GM10847 (cell line): Measurements from ENCODE around the gene CCL1.

Source experiments
- POLR2A ChIP-seq: IDR thresholded peaks from 2 replicates; pipeline ENCODE4 v1.6.1; 2011; ENCODE audit not compliant: insufficient read length; ENCODE audit errors: extremely low read depth

Gene CCL1

GRCh38 chr17:34387566-34387965, 24.5 kb upstream of the CCL1 start:
- TF ChIP-seq POLR2A: no peak

GRCh38 chr17:34386697-34387550, 23.9 kb upstream of the CCL1 start:
- TF ChIP-seq POLR2A: no peak

GRCh38 chr17:34386343-34386696, 23.3 kb upstream of the CCL1 start:
- no peak for TF ChIP-seq POLR2A

GRCh38 chr17:34384822-34385605, 22.0 kb upstream of the CCL1 start:
- no peak for TF ChIP-seq POLR2A

GRCh38 chr17:34384271-34384670, 21.2 kb upstream of the CCL1 start:
- no peak for TF ChIP-seq POLR2A

- no peak for TF ChIP-seq POLR2A
These were observed 20.2 kb upstream of the CCL1 start for GRCh38 chr17:34383216-34383615.

GRCh38 chr17:34382621-34383124, 19.6 kb upstream of the CCL1 start:
- TF ChIP-seq POLR2A: no peak

GRCh38 chr17:34379868-34380267, 16.8 kb upstream of the CCL1 start:
- no peak for TF ChIP-seq POLR2A

GRCh38 chr17:34378664-34379101, 15.7 kb upstream of the CCL1 start:
- no peak for TF ChIP-seq POLR2A

- TF ChIP-seq POLR2A: no peak
These were observed 14.2 kb upstream of the CCL1 start for GRCh38 chr17:34377078-34377823.

- no peak for TF ChIP-seq POLR2A
These were observed 12.5 kb upstream of the CCL1 start for GRCh38 chr17:34375426-34375997.

GRCh38 chr17:34374457-34374856, 11.4 kb upstream of the CCL1 start:
- TF ChIP-seq POLR2A: no peak

- no peak for TF ChIP-seq POLR2A
These were observed 8.5 kb upstream of the CCL1 start for GRCh38 chr17:34371405-34372100.

GRCh38 chr17:34370997-34371395, 8.0 kb upstream of the CCL1 start:
- no peak for TF ChIP-seq POLR2A

GRCh38 chr17:34370376-34370996, 7.5 kb upstream of the CCL1 start:
- no peak for TF ChIP-seq POLR2A

- no peak for TF ChIP-seq POLR2A
These were observed 6.5 kb upstream of the CCL1 start for GRCh38 chr17:34369571-34369970.
